Spleen (tissue), 7 donors: ENCODE data around the gene POF1B.

ENCODE experiments used
- CTCF ChIP-seq, 11 experiments: fragments of 200-600 bp in 7 of 11; fragments of 450-650 bp in 4 of 11; sonication (generic) in 4 of 11; IDR thresholded peaks in 8 of 11; conservative IDR thresholded peaks in 3 of 11; 1 replicate in 7 of 11; 2 replicates in 4 of 11; pipeline versions ENCODE4 v1.4.0 to v1.8.0; 2016 to 2021; ENCODE audit warnings: antibody characterized with exemption in 11 of 11, inconsistent platforms in 4 of 11, mild to moderate bottlenecking in 1 of 11
- POLR2A ChIP-seq, 3 donors: fragments of 450-650 bp; IDR thresholded peaks; one replicate each; pipeline ENCODE4 v1.5.1; 2017; ENCODE audit warnings: antibody characterized with exemption in 3 of 3, mild to moderate bottlenecking in 1 of 3
- donor health status: DM: no; HTN: no; CAD: no; lungs with moderate emphysema.
- donor health status: DM: no; HTN: no; CAD: no.
- donor health status: DM: no; HTN: no; CAD: no.

GRCh38 chrX:85309717-85310116, 69.7 kb downstream of the POF1B start:
- TF ChIP-seq CTCF (IDR thresholded peaks at IDR 0.05 in 8 of 11, conservative IDR thresholded peaks at IDR 0.05 in 3 of 11) (no peak), POLR2A (IDR thresholded peaks at IDR 0.05) (no peak)
